Smooth muscle cell (in vitro differentiated cells): ENCODE measurements around the gene LAMB3. TPM values are rescaled to one million over a fixed set of nuclear protein-coding genes. Genes with fewer than 3 reads are reported as not detected.

ENCODE experiments used
- DNase-seq: peaks from one replicate; lab custom pipeline; 2025; ENCODE audit not compliant: unreplicated experiment; lab: John Stamatoyannopoulos, UW
- H2AFZ ChIP-seq: fragments of 200-600 bp; sonication (generic); 2 replicates; pipeline ENCODE4 v1.6.0; 2016; ENCODE audit warnings: antibody characterized with exemption, low read depth, mild to moderate bottlenecking
- H3F3A ChIP-seq: fragments of 200-600 bp; sonication (generic); 2 replicates; pipeline ENCODE4 v1.6.0; 2017; ENCODE audit warnings: antibody characterized with exemption, low read depth
- H3K27ac ChIP-seq: fragments of 200-600 bp; sonication (generic); 2 replicates; pipeline ENCODE4 v1.5.1; 2016; ENCODE audit warnings: low read depth, mild to moderate bottlenecking
- H3K27me3 ChIP-seq: fragments of 200-600 bp; sonication (generic); 2 replicates; pipeline ENCODE4 v1.6.1; 2016; ENCODE audit warnings: low read depth, mild to moderate bottlenecking
- H3K36me3 ChIP-seq: fragments of 200-600 bp; sonication (generic); 2 replicates; pipeline ENCODE4 v1.5.1; 2016; ENCODE audit warnings: low read depth
- H3K4me1 ChIP-seq: fragments of 200-600 bp; sonication (generic); 2 replicates; pipeline ENCODE4 v1.5.1; 2016; ENCODE audit warnings: low read depth
- H3K4me2 ChIP-seq: fragments of 200-600 bp; sonication (generic); 2 replicates; pipeline ENCODE4 v1.6.0; 2016; ENCODE audit warnings: mild to moderate bottlenecking
- H3K4me3 ChIP-seq: fragments of 200-600 bp; sonication (generic); 2 replicates; pipeline ENCODE4 v1.5.1; 2016; ENCODE audit warnings: mild to moderate bottlenecking
- H3K79me2 ChIP-seq: fragments of 200-600 bp; sonication (generic); 2 replicates; pipeline ENCODE4 v1.6.0; 2016; ENCODE audit warnings: low read depth, mild to moderate bottlenecking
- H3K9ac ChIP-seq: fragments of 200-600 bp; sonication (generic); 2 replicates; pipeline ENCODE4 v1.6.0; 2016; ENCODE audit warnings: low read depth
- H3K9me3 ChIP-seq: fragments of 200-600 bp; sonication (generic); replicated peaks from 2 replicates; pipeline ENCODE4 v1.5.1; 2016; ENCODE audit warnings: low read depth
- H4K20me1 ChIP-seq: fragments of 200-600 bp; sonication (generic); 2 replicates; pipeline ENCODE4 v1.6.0; 2016; ENCODE audit warnings: low read depth
- WGBS: methylation state at CpG from one replicate; pipeline ENCODE4 v1.1.7; 2016; ENCODE audit warnings: low lambda C conversion rate; 5-methylcytosine and 5-hydroxymethylcytosine counted together
- polyA plus RNA-seq: library from polyadenylated mRNA; unstranded; fragments of >200 nt; fragmentation: Nextera tagmentation; extraction: Ambion mirVana; gene quantifications from 2 replicates; pipeline ENCODE4 v1.2.1, GENCODE V29; 2016
- total RNA-seq: library from RNA; depleted of rRNA; stranded (reverse); fragments of >200 nt; gene quantifications from 2 replicates; pipeline ENCODE4 v1.2.3, GENCODE V29; 2014
- TF ChIP-seq, protein P1 (sequence below): fragments of 200-600 bp; sonication (generic); IDR thresholded peaks from 2 replicates; pipeline ENCODE4 v1.5.1; 2017; ENCODE audit warnings: borderline replicate concordance, mild to moderate bottlenecking, antibody characterized with exemption; ENCODE audit not compliant: insufficient read depth, poor library complexity, severe bottlenecking

LAMB3 gene
- total and polyA plus RNA-seq, 2 experiments from 2014 or later, result 17.0 to 24.0 TPM

DNA sequence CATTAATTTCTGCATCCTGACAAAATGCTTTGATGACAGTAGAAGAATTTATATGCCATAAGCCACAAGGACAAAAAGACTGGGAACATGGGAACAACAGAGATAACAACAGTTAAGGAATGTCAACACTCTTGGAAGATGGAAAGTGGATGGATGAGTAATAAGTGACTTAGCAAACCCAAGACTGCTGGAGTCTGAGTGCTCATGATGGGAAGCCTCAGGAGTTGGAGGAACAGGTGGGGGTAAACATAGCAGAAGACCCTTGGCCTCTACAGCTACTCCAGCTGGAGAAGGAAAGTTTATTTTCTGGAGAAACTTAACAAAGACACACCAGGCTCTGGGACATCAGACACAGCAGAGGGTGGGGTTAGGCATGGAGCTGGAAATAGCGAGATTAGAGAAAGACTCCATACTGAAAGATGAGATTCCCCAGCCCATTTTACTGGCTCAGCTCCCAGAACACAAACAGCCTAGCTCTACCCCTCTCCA lies 36.6 kb upstream of the LAMB3 start:
- no peaks in the 10 kb centered on the region for H3K79me2 ChIP-seq
- peaks cover 7% of the 10 kb centered on the region for H3F3A ChIP-seq
- H4K20me1 ChIP-seq, result no peaks in the 10 kb centered on the region
- H3K9me3 ChIP-seq, result no peaks in the 10 kb centered on the region
- H3K27ac ChIP-seq, result no peak overlapping the region
- TF ChIP-seq, protein P1, sequence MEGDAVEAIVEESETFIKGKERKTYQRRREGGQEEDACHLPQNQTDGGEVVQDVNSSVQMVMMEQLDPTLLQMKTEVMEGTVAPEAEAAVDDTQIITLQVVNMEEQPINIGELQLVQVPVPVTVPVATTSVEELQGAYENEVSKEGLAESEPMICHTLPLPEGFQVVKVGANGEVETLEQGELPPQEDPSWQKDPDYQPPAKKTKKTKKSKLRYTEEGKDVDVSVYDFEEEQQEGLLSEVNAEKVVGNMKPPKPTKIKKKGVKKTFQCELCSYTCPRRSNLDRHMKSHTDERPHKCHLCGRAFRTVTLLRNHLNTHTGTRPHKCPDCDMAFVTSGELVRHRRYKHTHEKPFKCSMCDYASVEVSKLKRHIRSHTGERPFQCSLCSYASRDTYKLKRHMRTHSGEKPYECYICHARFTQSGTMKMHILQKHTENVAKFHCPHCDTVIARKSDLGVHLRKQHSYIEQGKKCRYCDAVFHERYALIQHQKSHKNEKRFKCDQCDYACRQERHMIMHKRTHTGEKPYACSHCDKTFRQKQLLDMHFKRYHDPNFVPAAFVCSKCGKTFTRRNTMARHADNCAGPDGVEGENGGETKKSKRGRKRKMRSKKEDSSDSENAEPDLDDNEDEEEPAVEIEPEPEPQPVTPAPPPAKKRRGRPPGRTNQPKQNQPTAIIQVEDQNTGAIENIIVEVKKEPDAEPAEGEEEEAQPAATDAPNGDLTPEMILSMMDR, result no peak
- H2AFZ ChIP-seq, result no peak overlapping the region
- no peak overlapping the region for H3K9ac ChIP-seq
- no peak overlapping the region for H3K4me3 ChIP-seq
- no peak for DNase-seq
- H3K27me3 ChIP-seq, result peaks cover 19% of the 10 kb centered on the region
- WGBS, result 63% methylated on average over 1 of the region's 1 CpG
- no peaks in the 10 kb centered on the region for H3K36me3 ChIP-seq
- H3K4me1 ChIP-seq, result peaks cover 7% of the 10 kb centered on the region
- H3K4me2 ChIP-seq, result no peak overlapping the region

DNA sequence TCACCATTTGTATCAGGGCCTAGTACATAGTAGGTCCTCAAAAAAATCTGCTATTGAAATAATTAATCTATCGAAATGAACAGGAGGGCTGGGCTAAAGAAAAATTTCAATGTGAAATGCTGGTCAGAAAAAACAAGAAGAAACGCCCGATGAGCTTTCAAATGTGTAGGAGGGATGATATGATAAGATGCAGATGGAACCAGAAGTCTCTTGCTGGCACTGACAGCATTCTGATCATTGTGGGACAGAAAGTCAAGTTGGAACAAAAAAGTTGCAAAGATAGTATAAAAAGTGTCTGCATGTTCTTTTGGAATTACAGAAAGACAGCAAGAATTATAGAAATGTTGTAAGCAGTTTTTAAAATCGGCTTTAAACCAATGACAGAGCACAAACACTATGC lies 34.1 kb upstream of the LAMB3 start:
- TF ChIP-seq, protein P1, result no peak
- 54% methylated on average over 4 of the region's 4 CpGs for WGBS
- no peak overlapping the region for H2AFZ ChIP-seq

DNA sequence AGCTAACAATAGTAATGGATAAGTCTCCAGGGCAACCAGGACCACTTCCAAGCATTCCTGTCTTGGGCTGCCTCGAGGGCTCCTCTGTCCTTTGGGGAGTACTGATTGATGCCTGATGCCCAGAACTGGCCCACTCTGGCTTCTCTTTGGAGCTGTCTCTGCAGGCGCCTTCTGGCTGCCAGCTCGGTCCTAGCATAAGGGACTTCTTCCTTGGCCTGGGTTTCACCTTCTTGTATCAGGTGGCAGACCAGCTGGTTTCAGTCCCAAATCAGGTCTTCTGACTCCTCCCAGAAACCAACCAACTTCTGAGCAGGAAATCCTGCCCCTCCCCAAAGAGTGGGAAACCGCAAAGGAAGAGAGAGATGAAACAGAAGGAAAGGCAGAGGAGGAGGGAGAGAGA lies 33.6 kb upstream of the LAMB3 start:
- WGBS, result 79% methylated on average over 4 of the region's 4 CpGs
- Histone ChIP-seq H3K4me1 (peaks cover 7% of the 10 kb centered on the region), H3K79me2 (no peaks in the 10 kb centered on the region), H2AFZ (no peak overlapping the region), H3K9me3 (no peaks in the 10 kb centered on the region), H3K36me3 (no peaks in the 10 kb centered on the region), H4K20me1 (no peaks in the 10 kb centered on the region), H3K4me3 (no peak overlapping the region), H3K4me2 (no peak overlapping the region), H3K9ac (no peak overlapping the region), H3K27me3 (peaks cover 42% of the 10 kb centered on the region), H3K27ac (no peak overlapping the region), H3F3A (peaks cover 7% of the 10 kb centered on the region)
- TF ChIP-seq, protein P1, result no peak
- no peak for DNase-seq

More for the DNA sequence above, 34.1 kb upstream of the LAMB3 start:
- no peak overlapping the region for H3K27ac ChIP-seq
- H3K36me3 ChIP-seq, result no peaks in the 10 kb centered on the region
- no peak overlapping the region for H3K4me3 ChIP-seq
- peak overlapping the region; percentile 16 for H3K4me2 ChIP-seq
- H3K9me3 ChIP-seq, result no peaks in the 10 kb centered on the region
- no peak for DNase-seq
- peaks cover 7% of the 10 kb centered on the region for H3K4me1 ChIP-seq
- no peak overlapping the region for H3K9ac ChIP-seq
- no peaks in the 10 kb centered on the region for H4K20me1 ChIP-seq
- H3F3A ChIP-seq, result peaks cover 7% of the 10 kb centered on the region
- H3K27me3 ChIP-seq, result peaks cover 37% of the 10 kb centered on the region
- H3K79me2 ChIP-seq, result no peaks in the 10 kb centered on the region

DNA sequence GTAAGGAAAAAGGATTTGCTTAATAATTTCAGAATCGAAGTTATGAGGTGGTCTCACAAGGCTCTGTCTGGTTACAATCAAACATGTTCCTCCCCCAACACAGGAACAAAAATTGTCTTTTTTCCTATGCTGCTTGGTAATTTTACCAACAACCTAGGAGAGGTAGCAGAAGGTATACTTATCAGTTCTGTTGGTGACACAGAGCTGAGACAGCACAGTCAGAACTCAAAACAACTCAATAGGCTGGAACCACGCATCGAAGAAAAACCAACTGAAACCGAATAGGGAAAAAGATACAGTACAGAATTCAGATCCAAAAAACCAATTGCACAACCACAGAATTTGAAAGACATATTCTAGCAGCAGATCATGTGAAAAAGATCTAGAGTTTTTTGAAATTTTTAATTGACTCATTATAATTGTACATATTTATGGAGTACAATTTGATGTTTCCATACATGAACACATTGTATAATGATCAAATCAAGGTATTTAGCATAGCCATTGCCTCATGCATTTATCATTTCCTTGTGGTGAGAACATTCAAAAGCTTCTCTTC lies 26.8 kb upstream of the LAMB3 start:
- Histone ChIP-seq H4K20me1 (no peaks in the 10 kb centered on the region), H2AFZ (no peak overlapping the region), H3K4me2 (no peak overlapping the region), H3K27ac (no peak overlapping the region), H3K4me3 (no peak overlapping the region), H3K27me3 (peaks cover 82% of the 10 kb centered on the region), H3K9me3 (no peaks in the 10 kb centered on the region), H3K4me1 (peaks cover 6% of the 10 kb centered on the region), H3K79me2 (no peaks in the 10 kb centered on the region), H3K36me3 (no peaks in the 10 kb centered on the region), H3K9ac (no peak overlapping the region), H3F3A (no peaks in the 10 kb centered on the region)
- DNase-seq, result no peak
- WGBS, result 93% methylated on average over 4 of the region's 4 CpGs
- TF ChIP-seq, protein P1, result no peak
